Vagina (tissue), 2 donors: Measurements from ENCODE around the gene ODAPH. TPM values are rescaled to one million over a fixed set of nuclear protein-coding genes. Genes with fewer than 3 reads are reported as not detected.

Source experiments
- DNase-seq, 2 donors: peaks; one replicate each; pipeline ENCODE4 v3.0.0-alpha.2; 2017; ENCODE audit errors: extremely low spot score in 2 of 2
- H3K27ac ChIP-seq: fragments of 200-600 bp; sonication (generic); one replicate; pipeline ENCODE4 v1.5.1; 2019
- H3K27me3 ChIP-seq: fragments of 200-600 bp; sonication (generic); one replicate; pipeline ENCODE4 v1.5.1; 2019
- H3K36me3 ChIP-seq, 2 donors: fragments of 200-600 bp; sonication (generic); one replicate each; pipeline ENCODE4 v1.5.1; 2017 to 2019
- H3K4me1 ChIP-seq: fragments of 200-600 bp; sonication (generic); one replicate; pipeline ENCODE4 v1.5.1; 2019
- H3K4me3 ChIP-seq, 2 donors: fragments of 200-600 bp; sonication (generic); 1 replicate in 1 of 2; 2 replicates in 1 of 2; pipeline ENCODE4 v1.5.1; 2016 to 2019
- H3K9me3 ChIP-seq: fragments of 200-600 bp; sonication (generic); one replicate; pipeline ENCODE4 v1.5.1; 2019
- POLR2A ChIP-seq, 2 donors: fragments of 450-650 bp; IDR thresholded peaks; one replicate each; pipeline ENCODE4 v1.6.1; 2017; ENCODE audit warnings: antibody characterized with exemption in 2 of 2, mild to moderate bottlenecking in 2 of 2, moderate library complexity in 2 of 2
- POLR2AphosphoS5 ChIP-seq, 2 donors: sonication (generic); formaldehyde crosslinking; IDR thresholded peaks; one replicate each; pipeline ENCODE4 v1.9.0; 2017; ENCODE audit warnings: antibody characterized with exemption in 2 of 2, mild to moderate bottlenecking in 2 of 2, low read depth in 1 of 2; ENCODE audit not compliant: insufficient read depth in 1 of 2
- intact Hi-C: fragments of 100-400 bp; cut with DNase I; formaldehyde crosslinking; loops from one replicate; pipeline ENCODE4 v1.15.1; 2023
- total RNA-seq: library from RNA; depleted of rRNA; stranded (reverse); fragments of >200 nt; gene quantifications from one replicate; pipeline ENCODE4 v1.2.3, GENCODE V29; 2016
- TF ChIP-seq, protein P1 (sequence below), 3 experiments: fragments of 450-650 bp in 2 of 3; fragments of 200-600 bp in 1 of 3; sonication (generic) in 1 of 3; IDR thresholded peaks; one replicate each; pipeline ENCODE4 v1.5.1; 2017 to 2019; ENCODE audit warnings: antibody characterized with exemption in 3 of 3, mild to moderate bottlenecking in 2 of 3, moderate library complexity in 2 of 3

The ODAPH gene
- total RNA-seq, 1 donor from 2014 or later, result not detected

DNA sequence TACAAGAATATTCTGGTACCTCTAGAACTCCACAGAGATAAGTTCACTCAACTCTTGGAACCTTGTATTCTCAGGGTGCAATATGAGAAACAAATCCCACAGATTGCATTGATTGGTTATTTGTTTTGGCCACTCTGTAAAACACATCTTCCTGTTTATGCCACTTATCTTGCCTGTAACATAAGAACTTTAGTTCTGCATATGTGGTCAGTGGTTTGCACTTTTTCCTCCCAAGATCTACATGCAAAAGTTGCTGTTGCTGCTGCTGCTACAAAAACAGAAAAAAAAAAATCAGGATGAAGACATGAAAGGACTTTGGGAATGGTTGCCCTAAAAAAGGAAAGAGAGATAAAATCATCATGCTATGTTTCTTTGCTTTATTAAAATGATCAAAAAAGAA is 9.6 kb downstream of the ODAPH start:
- H3K4me3 ChIP-seq, result no peak overlapping the region
- H3K27ac ChIP-seq, result no peak overlapping the region
- no peak for DNase-seq
- H3K4me1 ChIP-seq, result no peaks in the 10 kb centered on the region
- no peaks in the 10 kb centered on the region for H3K36me3 ChIP-seq
- H3K27me3 ChIP-seq, result no peaks in the 10 kb centered on the region
- intact Hi-C loops, result no loop called here
- H3K9me3 ChIP-seq, result no peaks in the 10 kb centered on the region
- TF ChIP-seq POLR2AphosphoS5 (IDR thresholded peaks at IDR 0.05; ENCODE audit: insufficient read depth in 1 of 2, low read depth in 1 of 2), result no peak
- TF ChIP-seq POLR2A (IDR thresholded peaks at IDR 0.05), result no peak
- TF ChIP-seq, protein P1, sequence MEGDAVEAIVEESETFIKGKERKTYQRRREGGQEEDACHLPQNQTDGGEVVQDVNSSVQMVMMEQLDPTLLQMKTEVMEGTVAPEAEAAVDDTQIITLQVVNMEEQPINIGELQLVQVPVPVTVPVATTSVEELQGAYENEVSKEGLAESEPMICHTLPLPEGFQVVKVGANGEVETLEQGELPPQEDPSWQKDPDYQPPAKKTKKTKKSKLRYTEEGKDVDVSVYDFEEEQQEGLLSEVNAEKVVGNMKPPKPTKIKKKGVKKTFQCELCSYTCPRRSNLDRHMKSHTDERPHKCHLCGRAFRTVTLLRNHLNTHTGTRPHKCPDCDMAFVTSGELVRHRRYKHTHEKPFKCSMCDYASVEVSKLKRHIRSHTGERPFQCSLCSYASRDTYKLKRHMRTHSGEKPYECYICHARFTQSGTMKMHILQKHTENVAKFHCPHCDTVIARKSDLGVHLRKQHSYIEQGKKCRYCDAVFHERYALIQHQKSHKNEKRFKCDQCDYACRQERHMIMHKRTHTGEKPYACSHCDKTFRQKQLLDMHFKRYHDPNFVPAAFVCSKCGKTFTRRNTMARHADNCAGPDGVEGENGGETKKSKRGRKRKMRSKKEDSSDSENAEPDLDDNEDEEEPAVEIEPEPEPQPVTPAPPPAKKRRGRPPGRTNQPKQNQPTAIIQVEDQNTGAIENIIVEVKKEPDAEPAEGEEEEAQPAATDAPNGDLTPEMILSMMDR (IDR thresholded peaks at IDR 0.05), result no peak

DNA sequence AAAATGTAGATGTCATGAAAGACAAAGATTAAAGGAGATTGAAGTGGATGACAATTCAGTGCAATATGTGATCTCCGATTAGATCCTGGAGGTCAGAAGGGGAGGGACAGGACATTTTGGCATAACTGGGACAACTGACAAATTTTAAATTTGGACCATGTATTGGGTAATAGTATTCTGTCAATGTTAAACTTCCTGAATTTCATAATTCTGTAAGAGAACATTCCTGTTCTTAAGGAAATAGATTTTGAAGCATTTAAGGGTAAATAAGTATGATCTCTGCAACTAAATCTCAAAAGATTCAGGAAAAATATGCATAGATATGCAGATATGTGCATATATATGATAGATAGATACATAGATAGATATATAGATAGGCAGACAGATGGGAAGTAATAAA is 11.0 kb downstream of the ODAPH start:
- no peak for TF ChIP-seq POLR2AphosphoS5 (IDR thresholded peaks at IDR 0.05; ENCODE audit: insufficient read depth in 1 of 2, low read depth in 1 of 2)
- TF ChIP-seq, protein P1 (IDR thresholded peaks at IDR 0.05), result no peak
- no peak for TF ChIP-seq POLR2A (IDR thresholded peaks at IDR 0.05)
- H3K4me3 ChIP-seq, result no peak overlapping the region
- intact Hi-C loops, result no loop called here
- no peaks in the 10 kb centered on the region for H3K36me3 ChIP-seq
- no peaks in the 10 kb centered on the region for H3K4me1 ChIP-seq
- DNase-seq, result no peak
- H3K9me3 ChIP-seq, result no peaks in the 10 kb centered on the region
- H3K27ac ChIP-seq, result no peak overlapping the region
- no peaks in the 10 kb centered on the region for H3K27me3 ChIP-seq

DNA sequence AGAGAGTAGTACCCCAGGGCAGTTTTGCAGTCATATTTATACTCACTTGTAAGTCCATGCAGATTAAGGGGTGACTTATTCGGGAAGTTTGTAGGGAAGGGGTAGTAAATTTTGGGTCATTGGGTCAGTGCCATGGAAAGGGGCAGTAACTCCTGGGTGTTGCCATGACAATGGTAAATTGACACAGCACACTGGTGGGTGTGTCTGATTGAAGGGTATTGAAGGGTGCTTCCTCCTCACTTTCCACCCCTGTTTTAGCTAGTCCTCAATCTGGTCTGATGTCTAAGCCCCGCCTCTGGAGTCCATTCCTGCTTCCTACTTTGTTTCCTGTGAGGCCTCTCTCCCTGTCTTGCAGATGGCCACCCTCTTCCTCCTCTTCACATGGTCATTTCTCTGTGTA is 11.9 kb downstream of the ODAPH start:
- TF ChIP-seq POLR2AphosphoS5 (IDR thresholded peaks at IDR 0.05; ENCODE audit: insufficient read depth in 1 of 2, low read depth in 1 of 2) (no peak), POLR2A (IDR thresholded peaks at IDR 0.05) (no peak)
- TF ChIP-seq, protein P1 (IDR thresholded peaks at IDR 0.05), result no peak
- DNase-seq, result no peak
- Histone ChIP-seq H3K4me3 (no peak overlapping the region), H3K4me1 (no peaks in the 10 kb centered on the region), H3K9me3 (no peaks in the 10 kb centered on the region), H3K36me3 (no peaks in the 10 kb centered on the region), H3K27ac (no peak overlapping the region), H3K27me3 (no peaks in the 10 kb centered on the region)
- intact Hi-C loops, result no loop called here

DNA sequence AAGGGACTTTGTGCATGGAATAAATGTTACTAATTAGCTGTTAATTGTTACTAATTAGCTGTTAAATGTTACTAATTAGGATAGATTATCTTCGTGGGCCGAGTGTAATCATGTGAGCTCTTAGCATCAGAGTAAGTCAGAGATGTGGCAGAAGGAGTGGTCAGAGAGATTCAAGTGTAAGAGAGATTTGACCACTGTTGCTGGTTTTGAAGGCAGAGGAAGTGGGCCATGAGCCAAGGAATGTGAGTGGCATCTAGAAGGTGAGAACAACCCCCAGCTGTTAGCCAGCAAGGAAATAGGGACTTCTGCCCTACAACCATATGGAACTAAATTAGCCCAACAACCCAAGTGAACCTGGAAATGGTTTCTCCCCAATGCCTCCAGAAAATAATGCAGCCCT is 28.2 kb downstream of the ODAPH start:
- no peak for DNase-seq
- TF ChIP-seq POLR2AphosphoS5 (IDR thresholded peaks at IDR 0.05; ENCODE audit: insufficient read depth in 1 of 2, low read depth in 1 of 2), result no peak
- TF ChIP-seq POLR2A (IDR thresholded peaks at IDR 0.05), result no peak
- TF ChIP-seq, protein P1 (IDR thresholded peaks at IDR 0.05), result no peak
- H3K4me3 ChIP-seq, result no peak overlapping the region
- H3K27ac ChIP-seq, result no peak overlapping the region
- H3K36me3 ChIP-seq, result no peaks in the 10 kb centered on the region
- H3K4me1 ChIP-seq, result no peaks in the 10 kb centered on the region
- H3K27me3 ChIP-seq, result no peaks in the 10 kb centered on the region
- no peaks in the 10 kb centered on the region for H3K9me3 ChIP-seq
- intact Hi-C loops, result no loop called here

DNA sequence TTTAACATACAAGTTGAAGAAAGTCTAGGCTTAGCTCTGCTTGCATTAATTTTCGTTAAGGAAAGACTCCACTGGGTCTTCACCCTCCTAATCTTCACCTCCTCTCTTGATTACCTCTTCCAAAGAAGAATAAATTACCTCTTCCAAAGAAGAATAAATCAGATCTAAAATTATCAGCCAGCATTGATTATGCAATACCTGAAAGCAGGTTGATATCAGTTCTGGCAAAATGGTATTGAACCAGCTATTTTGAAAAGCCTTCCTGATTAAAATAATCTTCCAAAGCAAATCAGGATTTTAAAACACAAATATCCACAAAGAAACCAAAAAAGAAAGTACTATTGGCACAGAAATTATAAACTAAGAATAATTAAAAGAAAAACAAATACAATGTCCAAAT is 37.5 kb downstream of the ODAPH start:
- intact Hi-C loops, result no loop called here
- no peak overlapping the region for H3K27ac ChIP-seq
- H3K36me3 ChIP-seq, result no peaks in the 10 kb centered on the region
- no peaks in the 10 kb centered on the region for H3K9me3 ChIP-seq
- no peaks in the 10 kb centered on the region for H3K27me3 ChIP-seq
- no peak overlapping the region for H3K4me3 ChIP-seq
- H3K4me1 ChIP-seq, result no peaks in the 10 kb centered on the region
- no peak for TF ChIP-seq POLR2AphosphoS5 (IDR thresholded peaks at IDR 0.05; ENCODE audit: insufficient read depth in 1 of 2, low read depth in 1 of 2)
- TF ChIP-seq, protein P1 (IDR thresholded peaks at IDR 0.05), result no peak
- TF ChIP-seq POLR2A (IDR thresholded peaks at IDR 0.05), result no peak
- DNase-seq, result no peak
